ENCODE results near the gene PI4KA. TPM values are rescaled to one million over a fixed set of nuclear protein-coding genes. Genes with fewer than 3 reads are reported as not detected.

PI4KA gene
- total RNA-seq, 4 donors from 2014 or later, result 42.5 to 81.3 (median 66.1) TPM

DNA sequence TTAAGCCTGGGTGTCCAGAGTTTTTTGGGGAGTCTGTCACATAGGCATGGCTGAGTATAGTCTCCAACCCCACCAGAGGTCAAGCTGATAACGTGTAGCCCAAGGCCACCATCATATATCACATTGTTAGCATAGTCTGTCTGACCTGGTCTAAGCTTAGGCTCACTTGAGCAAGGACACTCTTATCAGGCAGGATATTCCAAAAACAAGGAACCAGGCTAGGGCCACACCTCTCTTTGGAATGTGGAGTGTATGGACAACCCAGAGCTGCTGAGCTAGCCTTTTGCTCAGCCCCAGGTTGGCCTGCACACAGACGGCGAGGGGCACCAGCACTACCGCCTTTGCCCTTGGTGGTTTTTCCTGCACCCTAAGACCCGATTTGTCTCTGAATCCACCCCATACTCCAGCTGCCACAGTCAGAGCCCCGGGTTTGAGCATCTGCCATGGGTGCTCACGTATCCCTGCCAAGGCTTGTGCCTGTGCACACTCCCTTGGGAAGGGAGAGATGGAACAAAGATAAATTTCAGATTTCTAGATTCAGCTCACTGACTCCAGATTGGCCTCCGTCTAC is 7.3 kb upstream of the PI4KA start:
- no peak overlapping the region for H3K4me3 ChIP-seq (ENCODE audit: low read depth, poor library complexity, severe bottlenecking)
- DNase-seq (ENCODE audit: low spot score in 2 of 2), result no peak
- WGBS, 2 donors, result 87 to 90% methylated on average over 8 of the region's 8 CpGs
- intact Hi-C loops (cut with DNase I; ENCODE audit: low total_unique reads), result no loop called here
- TF ChIP-seq, protein P1, sequence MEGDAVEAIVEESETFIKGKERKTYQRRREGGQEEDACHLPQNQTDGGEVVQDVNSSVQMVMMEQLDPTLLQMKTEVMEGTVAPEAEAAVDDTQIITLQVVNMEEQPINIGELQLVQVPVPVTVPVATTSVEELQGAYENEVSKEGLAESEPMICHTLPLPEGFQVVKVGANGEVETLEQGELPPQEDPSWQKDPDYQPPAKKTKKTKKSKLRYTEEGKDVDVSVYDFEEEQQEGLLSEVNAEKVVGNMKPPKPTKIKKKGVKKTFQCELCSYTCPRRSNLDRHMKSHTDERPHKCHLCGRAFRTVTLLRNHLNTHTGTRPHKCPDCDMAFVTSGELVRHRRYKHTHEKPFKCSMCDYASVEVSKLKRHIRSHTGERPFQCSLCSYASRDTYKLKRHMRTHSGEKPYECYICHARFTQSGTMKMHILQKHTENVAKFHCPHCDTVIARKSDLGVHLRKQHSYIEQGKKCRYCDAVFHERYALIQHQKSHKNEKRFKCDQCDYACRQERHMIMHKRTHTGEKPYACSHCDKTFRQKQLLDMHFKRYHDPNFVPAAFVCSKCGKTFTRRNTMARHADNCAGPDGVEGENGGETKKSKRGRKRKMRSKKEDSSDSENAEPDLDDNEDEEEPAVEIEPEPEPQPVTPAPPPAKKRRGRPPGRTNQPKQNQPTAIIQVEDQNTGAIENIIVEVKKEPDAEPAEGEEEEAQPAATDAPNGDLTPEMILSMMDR (IDR thresholded peaks at IDR 0.05), result no peak

DNA sequence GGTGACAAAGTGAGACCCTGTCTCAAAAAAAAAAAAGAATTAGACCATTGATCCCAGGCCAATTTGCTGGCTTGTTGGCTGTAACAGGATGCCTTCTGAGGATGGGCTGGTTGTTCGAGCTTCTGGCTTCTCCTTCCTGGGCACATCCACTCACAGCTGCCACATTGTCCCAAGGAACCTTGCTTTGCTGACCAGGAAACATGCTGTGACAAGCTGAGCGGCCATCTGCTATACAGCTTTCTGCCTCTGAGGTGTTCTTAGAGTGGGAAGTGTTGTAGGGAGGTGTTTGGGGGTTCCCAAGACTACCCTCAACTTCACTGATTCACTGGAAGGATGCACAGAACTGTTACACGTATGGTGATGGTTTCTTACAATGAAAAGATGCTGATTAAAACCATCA is 6.7 kb upstream of the PI4KA start:
- no peak for TF ChIP-seq POLR2A (IDR thresholded peaks at IDR 0.05)
- TF ChIP-seq, protein P1 (IDR thresholded peaks at IDR 0.05), result no peak
- 89 to 93% methylated on average over 3 of the region's 3 CpGs for WGBS, 2 donors
- no peak overlapping the region for H3K4me3 ChIP-seq (ENCODE audit: low read depth, poor library complexity, severe bottlenecking)
- intact Hi-C loops (cut with DNase I; ENCODE audit: low total_unique reads), result no loop called here
- DNase-seq (ENCODE audit: low spot score in 2 of 2), result no peak

DNA sequence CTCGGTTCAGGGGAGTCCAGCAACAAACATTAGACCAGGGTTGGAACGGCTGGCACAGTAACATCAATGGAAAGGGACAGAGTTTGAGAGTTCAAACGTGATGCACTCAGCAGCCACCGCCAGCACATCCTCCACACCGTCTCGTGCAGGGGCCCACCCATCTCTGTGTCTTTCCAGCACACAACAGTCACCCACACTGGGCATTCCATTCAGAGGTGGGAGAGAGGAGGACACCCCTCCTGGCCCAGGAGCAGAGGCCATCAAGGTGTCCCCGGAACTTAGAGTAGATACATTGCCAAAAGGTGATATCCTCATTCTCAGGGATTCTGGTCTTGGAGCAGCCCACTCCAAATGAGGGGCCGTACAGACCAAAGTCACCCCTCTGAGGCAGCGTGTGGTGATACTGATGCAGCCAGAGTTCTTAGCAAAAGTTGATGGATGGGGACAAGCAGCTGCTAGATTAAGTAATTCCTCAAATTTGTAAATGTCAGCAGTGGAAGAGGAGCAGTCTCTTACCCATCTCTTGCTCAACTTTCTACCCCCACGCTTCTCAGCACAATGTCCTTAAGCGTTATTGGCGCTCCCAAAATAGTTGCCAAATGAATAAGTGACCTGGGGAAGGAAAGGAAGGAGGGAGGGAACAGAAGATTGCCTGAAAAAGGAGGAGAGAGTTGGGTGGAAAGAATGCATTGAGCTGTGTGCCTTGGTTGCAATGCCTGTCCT is 5.7 kb upstream of the PI4KA start:
- no peak for DNase-seq (ENCODE audit: low spot score in 2 of 2)
- 84 to 85% methylated on average over 12 of the region's 12 CpGs for WGBS, 2 donors
- intact Hi-C loops (cut with DNase I; ENCODE audit: low total_unique reads), result no loop called here
- H3K4me3 ChIP-seq (ENCODE audit: low read depth, poor library complexity, severe bottlenecking), result no peak overlapping the region
- no peak for TF ChIP-seq POLR2A (IDR thresholded peaks at IDR 0.05)
- TF ChIP-seq, protein P1 (IDR thresholded peaks at IDR 0.05), result no peak

DNA sequence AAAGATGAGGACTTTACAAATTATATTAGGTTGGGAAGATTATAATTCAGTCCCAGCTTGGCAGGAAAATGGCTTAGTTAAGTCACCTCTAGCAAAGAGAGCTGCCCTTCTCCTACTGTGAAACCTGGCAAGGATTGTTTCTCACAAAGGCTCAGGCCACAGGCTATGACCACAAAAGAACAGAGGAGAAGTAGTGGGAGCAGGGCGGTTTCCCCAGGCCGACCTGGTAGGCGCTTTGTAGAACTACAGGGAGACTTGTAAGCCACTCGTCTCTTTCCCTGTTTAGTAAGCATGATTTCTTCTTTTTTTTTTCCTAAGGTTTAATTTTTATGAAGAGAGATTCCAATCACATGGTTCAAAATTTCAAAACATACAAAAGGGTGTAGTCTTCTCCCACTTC is 4.8 kb upstream of the PI4KA start:
- no peak overlapping the region for H3K4me3 ChIP-seq (ENCODE audit: low read depth, poor library complexity, severe bottlenecking)
- TF ChIP-seq POLR2A (IDR thresholded peaks at IDR 0.05), result no peak
- TF ChIP-seq, protein P1 (IDR thresholded peaks at IDR 0.05), result no peak
- 77 to 83% methylated on average over 4 of the region's 4 CpGs for WGBS, 2 donors
- intact Hi-C loops (cut with DNase I; ENCODE audit: low total_unique reads), result no loop called here
- no peak for DNase-seq (ENCODE audit: low spot score in 2 of 2)

DNA sequence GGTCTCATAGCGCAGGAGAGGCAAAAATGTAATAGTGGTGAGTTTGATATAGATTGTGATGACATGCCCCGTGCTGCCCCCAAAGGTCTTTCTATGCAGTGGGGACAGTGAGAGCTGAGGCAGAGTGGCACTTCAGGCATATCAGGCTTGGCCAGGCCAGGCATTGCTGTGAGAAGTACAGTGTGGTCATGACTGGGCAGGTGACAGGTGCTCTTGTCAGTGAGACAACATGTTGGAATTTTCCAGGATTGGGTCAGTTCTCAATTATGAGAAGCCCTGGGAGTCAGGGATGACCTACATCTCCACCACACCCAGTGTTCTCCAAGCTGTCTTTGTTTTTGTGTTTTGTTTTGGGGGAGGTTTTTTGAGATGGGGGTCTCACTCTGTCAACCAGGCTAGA is 3.9 kb upstream of the PI4KA start:
- no peak for TF ChIP-seq POLR2A (IDR thresholded peaks at IDR 0.05)
- TF ChIP-seq, protein P1 (IDR thresholded peaks at IDR 0.05), result no peak
- no peak overlapping the region for H3K4me3 ChIP-seq (ENCODE audit: low read depth, poor library complexity, severe bottlenecking)
- DNase-seq (ENCODE audit: low spot score in 2 of 2), result no peak
- intact Hi-C loops (cut with DNase I; ENCODE audit: low total_unique reads), result no loop called here
- 55 to 91% methylated on average over 2 of the region's 2 CpGs for WGBS, 2 donors
